ES-I3 (cell line): ENCODE measurements around the gene SORL1.

Experiments used
- H3K36me3 ChIP-seq: 2 replicates; pipeline ENCODE4 v1.6.1; 2013; ENCODE audit warnings: mild to moderate bottlenecking, low read length, control low read depth, moderate library complexity; ENCODE audit not compliant: insufficient read depth
- H3K4me1 ChIP-seq: 2 replicates; pipeline ENCODE4 v1.6.1; 2013; ENCODE audit warnings: mild to moderate bottlenecking, control low read depth, low read length; ENCODE audit not compliant: insufficient read depth
- H3K9ac ChIP-seq: 2 replicates; pipeline ENCODE4 v1.6.1; 2013; ENCODE audit warnings: low read depth, mild to moderate bottlenecking, low read length, moderate library complexity
- H3K9me3 ChIP-seq: 2 replicates; pipeline ENCODE4 v1.6.1; 2013; ENCODE audit warnings: mild to moderate bottlenecking, low read length, moderate library complexity; ENCODE audit not compliant: control insufficient read depth, insufficient read depth

Gene SORL1

GRCh38 chr11:121533601-121534000 lies 81.5 kb downstream of the SORL1 start:
- H3K9me3 ChIP-seq = peaks cover 7% of the 10 kb centered on the region

GRCh38 chr11:121534131-121535093 lies 82.3 kb downstream of the SORL1 start:
- no peaks in the 10 kb centered on the region; the same call in 1 of the 2 replicates for H3K36me3 ChIP-seq
- no peak overlapping the region for H3K9ac ChIP-seq
- peaks cover 6% of the 10 kb centered on the region; the same call in 1 of the 2 replicates for H3K4me1 ChIP-seq
- peaks cover 3% of the 10 kb centered on the region for H3K9me3 ChIP-seq

More at GRCh38 chr11:121533601-121534000, 81.5 kb downstream of the SORL1 start:
- H3K9ac ChIP-seq = no peak overlapping the region
- peaks cover 6% of the 10 kb centered on the region; the same call in 1 of the 2 replicates for H3K4me1 ChIP-seq
- H3K36me3 ChIP-seq = no peaks in the 10 kb centered on the region; the same call in 1 of the 2 replicates

GRCh38 chr11:121535129-121535796 lies 83.1 kb downstream of the SORL1 start:
- H3K4me1 ChIP-seq = peaks cover 6% of the 10 kb centered on the region; the same call in 1 of the 2 replicates
- H3K36me3 ChIP-seq = no peaks in the 10 kb centered on the region; the same call in 1 of the 2 replicates
- no peaks in the 10 kb centered on the region; the same call in 1 of the 2 replicates for H3K9me3 ChIP-seq
- no peak overlapping the region; the same call in 1 of the 2 replicates for H3K9ac ChIP-seq

- Histone ChIP-seq H3K36me3 (no peaks in the 10 kb centered on the region; the same call in 1 of the 2 replicates), H3K9ac (no peak overlapping the region), H3K4me1 (peaks cover 6% of the 10 kb centered on the region; the same call in 1 of the 2 replicates), H3K9me3 (no peaks in the 10 kb centered on the region)
These were observed 84.0 kb downstream of the SORL1 start for GRCh38 chr11:121536126-121536525.

- H3K4me1 ChIP-seq = peaks cover 6% of the 10 kb centered on the region; the same call in 1 of the 2 replicates
- H3K9me3 ChIP-seq = no peaks in the 10 kb centered on the region
- no peak overlapping the region for H3K9ac ChIP-seq
- H3K36me3 ChIP-seq = no peaks in the 10 kb centered on the region; the same call in 1 of the 2 replicates
These were observed 85.9 kb downstream of the SORL1 start for GRCh38 chr11:121538054-121538453.

GRCh38 chr11:121539000-121539399 lies 86.9 kb downstream of the SORL1 start:
- Histone ChIP-seq H3K9ac (no peak overlapping the region), H3K36me3 (no peaks in the 10 kb centered on the region; the same call in 1 of the 2 replicates), H3K4me1 (0 out of 2 replicates have a peak, but pooled peaks cover under 1% of the 10 kb centered on the region), H3K9me3 (no peaks in the 10 kb centered on the region)

GRCh38 chr11:121540627-121541026 lies 88.5 kb downstream of the SORL1 start:
- Histone ChIP-seq H3K36me3 (no peaks in the 10 kb centered on the region; the same call in 1 of the 2 replicates), H3K9ac (no peak overlapping the region)

GRCh38 chr11:121543836-121544380 lies 91.8 kb downstream of the SORL1 start:
- peaks cover 8% of the 10 kb centered on the region; the same call in 1 of the 2 replicates for H3K36me3 ChIP-seq
- no peaks in the 10 kb centered on the region for H3K4me1 ChIP-seq
- H3K9ac ChIP-seq = no peak overlapping the region
- H3K9me3 ChIP-seq = no peaks in the 10 kb centered on the region

More at GRCh38 chr11:121540627-121541026, 88.5 kb downstream of the SORL1 start:
- H3K9me3 ChIP-seq = no peaks in the 10 kb centered on the region
- H3K4me1 ChIP-seq = no peaks in the 10 kb centered on the region

GRCh38 chr11:121544956-121545355 lies 92.8 kb downstream of the SORL1 start:
- no peaks in the 10 kb centered on the region for H3K4me1 ChIP-seq
- no peaks in the 10 kb centered on the region for H3K9me3 ChIP-seq
- peaks cover 8% of the 10 kb centered on the region; the same call in 1 of the 2 replicates for H3K36me3 ChIP-seq
- no peak overlapping the region for H3K9ac ChIP-seq

GRCh38 chr11:121547574-121547973 lies 95.5 kb downstream of the SORL1 start:
- no peaks in the 10 kb centered on the region for H3K9me3 ChIP-seq
- no peak overlapping the region for H3K9ac ChIP-seq
- peaks cover 8% of the 10 kb centered on the region; the same call in 1 of the 2 replicates for H3K36me3 ChIP-seq
- H3K4me1 ChIP-seq = peaks cover 4% of the 10 kb centered on the region; the same call in 1 of the 2 replicates

- Histone ChIP-seq H3K36me3 (peaks cover 11% of the 10 kb centered on the region), H3K9me3 (no peaks in the 10 kb centered on the region), H3K9ac (no peak overlapping the region), H3K4me1 (peaks cover 4% of the 10 kb centered on the region; the same call in 1 of the 2 replicates)
These were observed 98.3 kb downstream of the SORL1 start for GRCh38 chr11:121550247-121551030.

- Histone ChIP-seq H3K4me1 (peaks cover 4% of the 10 kb centered on the region; the same call in 1 of the 2 replicates), H3K36me3 (peaks cover 11% of the 10 kb centered on the region), H3K9me3 (no peaks in the 10 kb centered on the region), H3K9ac (no peak overlapping the region)
These were observed 99.3 kb downstream of the SORL1 start for GRCh38 chr11:121551463-121551862.

- Histone ChIP-seq H3K4me1 (peaks cover 4% of the 10 kb centered on the region; the same call in 1 of the 2 replicates), H3K36me3 (peaks cover 7% of the 10 kb centered on the region)
These were observed 100.0 kb downstream of the SORL1 start for GRCh38 chr11:121552154-121552553.

More at GRCh38 chr11:121552154-121552553, 100.0 kb downstream of the SORL1 start:
- Histone ChIP-seq H3K9ac (no peak overlapping the region), H3K9me3 (no peaks in the 10 kb centered on the region)
